HEK293 (cell line): ENCODE results near the gene NCOA3.
A peak's percentile ranks its signal among the peaks of the same experiment; 100 is the strongest.

Source experiments
- CTCF ChIA-PET: fragments of 350-600 bp; formaldehyde crosslinking; extraction: SDS; loops from one replicate; lab custom pipeline; 2021; ENCODE audit warnings: antibody characterized with exemption; lab: Yijun Ruan, JAX
- POLR2A ChIA-PET: fragments of 300-600 bp; formaldehyde crosslinking; extraction: SDS; loops from one replicate; lab custom pipeline; 2020; ENCODE audit warnings: antibody characterized with exemption, inconsistent platforms; lab: Yijun Ruan, JAX
- H3K27ac ChIP-seq: fragments of 200-500 bp; sonication (Bioruptor generic); 2 replicates; pipeline ENCODE4 v1.5.1; 2014; ENCODE audit warnings: low read depth, low read length, control low read depth, inconsistent platforms; ENCODE audit errors: extremely low read depth
- H3K36me3 ChIP-seq, 2 experiments: fragments of 200-500 bp in 1 of 2; sonication (Bioruptor generic) in 1 of 2; 1 replicate in 1 of 2; 2 replicates in 1 of 2; pipeline ENCODE4 v1.5.1; 2014 to 2017; ENCODE audit warnings: inconsistent platforms in 2 of 2, low read length in 2 of 2; ENCODE audit not compliant: control insufficient read depth in 2 of 2, insufficient read depth in 1 of 2
- H3K4me1 ChIP-seq: fragments of 200-500 bp; sonication (Bioruptor generic); 2 replicates; pipeline ENCODE4 v1.5.1; 2014; ENCODE audit warnings: mild to moderate bottlenecking, low read length, inconsistent platforms; ENCODE audit not compliant: control insufficient read depth, insufficient read depth
- H3K4me3 ChIP-seq: 2 replicates; pipeline ENCODE4 v1.5.1; 2011; ENCODE audit warnings: low read depth, mild to moderate bottlenecking, control low read depth, low read length, moderate library complexity
- H3K9me3 ChIP-seq: fragments of 200-500 bp; sonication (Bioruptor generic); 2 replicates; pipeline ENCODE4 v1.5.1; 2014; ENCODE audit warnings: low read depth, low read length, inconsistent platforms; ENCODE audit not compliant: control insufficient read depth, insufficient read depth
- GFI1B ChIP-seq: fragments of 450-650 bp; formaldehyde crosslinking; IDR thresholded peaks from 2 replicates; pipeline ENCODE4 v1.5.1; 2016; ENCODE audit warnings: missing biosample characterization, missing genetic modification characterization
- KLF16 ChIP-seq: fragments of 450-650 bp; formaldehyde crosslinking; IDR thresholded peaks from 2 replicates; pipeline ENCODE4 v1.5.1; 2017; ENCODE audit warnings: missing biosample characterization, missing genetic modification characterization
- PRDM1 ChIP-seq: fragments of 450-650 bp; formaldehyde crosslinking; IDR thresholded peaks from 2 replicates; pipeline ENCODE4; 2016; ENCODE audit warnings: missing biosample characterization, missing genetic modification characterization
- SCRT2 ChIP-seq: fragments of 450-650 bp; formaldehyde crosslinking; IDR thresholded peaks from 2 replicates; pipeline ENCODE4 v1.5.1; 2016; ENCODE audit warnings: missing biosample characterization, missing genetic modification characterization
- SP3 ChIP-seq: fragments of 450-650 bp; formaldehyde crosslinking; IDR thresholded peaks from 2 replicates; pipeline ENCODE4 v1.5.1; 2016; ENCODE audit warnings: missing biosample characterization, missing genetic modification characterization
- SP7 ChIP-seq: fragments of 450-650 bp; formaldehyde crosslinking; IDR thresholded peaks from 2 replicates; pipeline ENCODE4 v1.5.1; 2016; ENCODE audit warnings: missing biosample characterization, missing genetic modification characterization
- TRIM28 ChIP-seq: IDR thresholded peaks from 2 replicates; pipeline ENCODE4 v1.6.1; 2011; ENCODE audit warnings: low read length, control low read depth, borderline replicate concordance
- ZBTB17 ChIP-seq: fragments of 450-650 bp; formaldehyde crosslinking; IDR thresholded peaks from 2 replicates; pipeline ENCODE4 v1.5.1; 2016; ENCODE audit warnings: missing biosample characterization, missing genetic modification characterization
- ZBTB20 ChIP-seq: fragments of 450-650 bp; formaldehyde crosslinking; IDR thresholded peaks from 2 replicates; pipeline ENCODE4 v1.5.1; 2016; ENCODE audit warnings: missing biosample characterization, missing genetic modification characterization
- ZBTB21 ChIP-seq: fragments of 450-650 bp; formaldehyde crosslinking; IDR thresholded peaks from 2 replicates; pipeline ENCODE4 v1.5.1; 2017; ENCODE audit warnings: missing biosample characterization, missing genetic modification characterization
- ZBTB48 ChIP-seq: fragments of 450-650 bp; formaldehyde crosslinking; IDR thresholded peaks from 2 replicates; pipeline ENCODE4 v1.5.1; 2016; ENCODE audit warnings: missing biosample characterization, missing genetic modification characterization
- ZEB2 ChIP-seq: fragments of 450-650 bp; formaldehyde crosslinking; IDR thresholded peaks from 2 replicates; pipeline ENCODE4 v1.5.1; 2016; ENCODE audit warnings: missing biosample characterization, missing genetic modification characterization
- ZFHX2 ChIP-seq: fragments of 450-650 bp; formaldehyde crosslinking; conservative IDR thresholded peaks from 2 replicates; pipeline ENCODE4 v1.5.1; 2016; ENCODE audit warnings: missing biosample characterization, missing genetic modification characterization
- ZFP3 ChIP-seq: fragments of 450-650 bp; formaldehyde crosslinking; IDR thresholded peaks from 2 replicates; pipeline ENCODE4 v1.5.1; 2016; ENCODE audit warnings: low read depth, missing biosample characterization, missing genetic modification characterization
- ZFP37 ChIP-seq: fragments of 450-650 bp; formaldehyde crosslinking; IDR thresholded peaks from 2 replicates; pipeline ENCODE4 v1.5.1; 2016; ENCODE audit warnings: missing biosample characterization, missing genetic modification characterization
- ZNF138 ChIP-seq: fragments of 450-650 bp; formaldehyde crosslinking; IDR thresholded peaks from 2 replicates; pipeline ENCODE4 v1.5.1; 2016; ENCODE audit warnings: missing biosample characterization, missing genetic modification characterization, borderline replicate concordance
- ZNF248 ChIP-seq: fragments of 450-650 bp; formaldehyde crosslinking; IDR thresholded peaks from 2 replicates; pipeline ENCODE4 v1.5.1; 2017; ENCODE audit warnings: missing biosample characterization, missing genetic modification characterization
- ZNF335 ChIP-seq: fragments of 450-650 bp; formaldehyde crosslinking; conservative IDR thresholded peaks from 2 replicates; pipeline ENCODE4 v1.5.1; 2016; ENCODE audit warnings: missing biosample characterization, missing genetic modification characterization
- ZNF341 ChIP-seq: fragments of 450-650 bp; formaldehyde crosslinking; IDR thresholded peaks from 2 replicates; pipeline ENCODE4; 2016; ENCODE audit warnings: low read depth, missing biosample characterization, missing genetic modification characterization
- ZNF366 ChIP-seq: fragments of 450-650 bp; formaldehyde crosslinking; conservative IDR thresholded peaks from 2 replicates; pipeline ENCODE4 v1.5.1; 2016; ENCODE audit warnings: missing biosample characterization, missing genetic modification characterization
- ZNF596 ChIP-seq: fragments of 450-650 bp; IDR thresholded peaks from 2 replicates; pipeline ENCODE4 v1.5.0; 2018; ENCODE audit warnings: missing biosample characterization, mild to moderate bottlenecking, missing genetic modification characterization, moderate library complexity
- ZNF600 ChIP-seq: fragments of 450-650 bp; formaldehyde crosslinking; IDR thresholded peaks from 2 replicates; pipeline ENCODE4 v1.5.1; 2016; ENCODE audit warnings: missing biosample characterization, missing genetic modification characterization
- ZNF621 ChIP-seq: fragments of 450-650 bp; formaldehyde crosslinking; IDR thresholded peaks from 2 replicates; pipeline ENCODE4 v1.5.1; 2017; ENCODE audit warnings: missing biosample characterization, missing genetic modification characterization
- ZNF629 ChIP-seq: fragments of 450-650 bp; formaldehyde crosslinking; IDR thresholded peaks from 2 replicates; pipeline ENCODE4 v1.5.1; 2017; ENCODE audit warnings: missing biosample characterization, missing genetic modification characterization
- ZNF670 ChIP-seq: fragments of 450-650 bp; formaldehyde crosslinking; IDR thresholded peaks from 2 replicates; pipeline ENCODE4 v1.5.1; 2016; ENCODE audit warnings: missing biosample characterization, missing genetic modification characterization, low read depth
- ZXDB ChIP-seq: fragments of 450-650 bp; formaldehyde crosslinking; IDR thresholded peaks from 2 replicates; pipeline ENCODE4 v1.5.1; 2016; ENCODE audit warnings: missing biosample characterization, missing genetic modification characterization
- TF ChIP-seq, protein P1 (sequence below): fragments of 450-650 bp; formaldehyde crosslinking; IDR thresholded peaks from 2 replicates; pipeline ENCODE4 v1.5.1; 2017; ENCODE audit warnings: missing biosample characterization, missing genetic modification characterization
- TF ChIP-seq, protein P2 (sequence below): fragments of 450-650 bp; formaldehyde crosslinking; IDR thresholded peaks from 2 replicates; pipeline ENCODE4 v1.5.1; 2017; ENCODE audit warnings: missing biosample characterization, missing genetic modification characterization
- TF ChIP-seq, protein P3 (sequence below): fragments of 450-650 bp; IDR thresholded peaks from 2 replicates; pipeline ENCODE4 v1.5.1; 2018; ENCODE audit warnings: missing biosample characterization, mild to moderate bottlenecking, missing genetic modification characterization
- TF ChIP-seq, protein P4 (sequence below): fragments of 450-650 bp; formaldehyde crosslinking; IDR thresholded peaks from 2 replicates; pipeline ENCODE4 v1.5.1; 2016; ENCODE audit warnings: missing biosample characterization, missing genetic modification characterization

The NCOA3 gene

DNA sequence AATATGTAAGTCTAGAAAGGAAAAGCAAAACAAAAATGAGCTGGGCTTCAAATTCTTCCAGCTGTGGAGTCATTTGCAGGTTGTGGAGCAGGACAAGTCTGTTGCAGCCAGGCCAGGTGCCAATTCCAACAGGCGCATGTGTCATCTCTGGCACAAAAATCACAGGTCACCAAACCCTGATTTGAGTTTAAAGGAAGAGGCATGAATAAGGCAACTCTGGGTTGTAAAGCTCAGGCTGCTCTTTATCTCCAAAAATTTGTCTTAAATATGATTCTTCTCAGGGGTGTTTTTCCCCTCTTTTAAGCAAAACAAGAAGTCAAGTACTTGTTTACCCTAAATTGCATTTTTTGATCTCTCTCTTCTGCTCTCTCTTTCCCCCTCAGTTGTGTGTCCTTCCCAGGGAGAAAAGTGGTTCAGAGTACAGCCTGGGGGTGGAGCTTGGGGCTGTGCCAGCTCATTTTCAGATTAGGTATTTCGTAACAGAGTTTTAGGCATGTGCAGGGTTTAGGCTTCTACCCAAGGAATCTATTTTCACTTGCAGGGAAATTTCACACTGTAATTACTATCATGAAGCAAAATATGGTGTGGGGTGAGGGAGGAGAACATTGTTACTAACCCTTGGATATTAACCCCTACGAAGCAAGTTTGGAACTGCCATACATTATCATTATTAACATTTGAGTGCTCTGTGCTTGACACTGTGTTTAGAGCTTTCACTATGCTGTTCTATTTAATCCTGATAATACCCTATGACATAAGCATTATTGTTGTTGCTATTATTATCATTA is 8.3 kb upstream of the NCOA3 start:
- CTCF ChIA-PET = interaction anchor here (0.6 to 1.2 kb wide), 6 partner anchors 9 to 127 kb away, joined by 3 to 7 read pairs (median 4); no protein-coding TSS in a partner anchor
- Histone ChIP-seq H3K4me1 (peaks cover 9% of the 10 kb centered on the region; the same call in 1 of the 2 replicates), H3K36me3 (no peaks in the 10 kb centered on the region), H3K27ac (no peak overlapping the region), H3K4me3 (no peak overlapping the region), H3K9me3 (no peaks in the 10 kb centered on the region)
- POLR2A ChIA-PET = interaction anchor here (1.8 kb wide), 1 partner anchor 9 kb away, joined by 27 read pairs; the partner anchor contains the start of gene NCOA3
- TF ChIP-seq ZNF621 = no peak
- 0 out of 2 replicates have a peak, but pooled peaks have one; percentile 38 for TF ChIP-seq ZXDB
- TF ChIP-seq ZFHX2 (tag by site-specific recombination) = no peak
- no peak for TF ChIP-seq KLF16 (tag by site-specific recombination)
- no peak for TF ChIP-seq ZNF138 (tag by site-specific recombination)
- TF ChIP-seq, protein P1, sequence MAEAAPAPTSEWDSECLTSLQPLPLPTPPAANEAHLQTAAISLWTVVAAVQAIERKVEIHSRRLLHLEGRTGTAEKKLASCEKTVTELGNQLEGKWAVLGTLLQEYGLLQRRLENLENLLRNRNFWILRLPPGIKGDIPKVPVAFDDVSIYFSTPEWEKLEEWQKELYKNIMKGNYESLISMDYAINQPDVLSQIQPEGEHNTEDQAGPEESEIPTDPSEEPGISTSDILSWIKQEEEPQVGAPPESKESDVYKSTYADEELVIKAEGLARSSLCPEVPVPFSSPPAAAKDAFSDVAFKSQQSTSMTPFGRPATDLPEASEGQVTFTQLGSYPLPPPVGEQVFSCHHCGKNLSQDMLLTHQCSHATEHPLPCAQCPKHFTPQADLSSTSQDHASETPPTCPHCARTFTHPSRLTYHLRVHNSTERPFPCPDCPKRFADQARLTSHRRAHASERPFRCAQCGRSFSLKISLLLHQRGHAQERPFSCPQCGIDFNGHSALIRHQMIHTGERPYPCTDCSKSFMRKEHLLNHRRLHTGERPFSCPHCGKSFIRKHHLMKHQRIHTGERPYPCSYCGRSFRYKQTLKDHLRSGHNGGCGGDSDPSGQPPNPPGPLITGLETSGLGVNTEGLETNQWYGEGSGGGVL = peak; percentile 82
- no peak for TF ChIP-seq ZFP3
- TF ChIP-seq, protein P2, sequence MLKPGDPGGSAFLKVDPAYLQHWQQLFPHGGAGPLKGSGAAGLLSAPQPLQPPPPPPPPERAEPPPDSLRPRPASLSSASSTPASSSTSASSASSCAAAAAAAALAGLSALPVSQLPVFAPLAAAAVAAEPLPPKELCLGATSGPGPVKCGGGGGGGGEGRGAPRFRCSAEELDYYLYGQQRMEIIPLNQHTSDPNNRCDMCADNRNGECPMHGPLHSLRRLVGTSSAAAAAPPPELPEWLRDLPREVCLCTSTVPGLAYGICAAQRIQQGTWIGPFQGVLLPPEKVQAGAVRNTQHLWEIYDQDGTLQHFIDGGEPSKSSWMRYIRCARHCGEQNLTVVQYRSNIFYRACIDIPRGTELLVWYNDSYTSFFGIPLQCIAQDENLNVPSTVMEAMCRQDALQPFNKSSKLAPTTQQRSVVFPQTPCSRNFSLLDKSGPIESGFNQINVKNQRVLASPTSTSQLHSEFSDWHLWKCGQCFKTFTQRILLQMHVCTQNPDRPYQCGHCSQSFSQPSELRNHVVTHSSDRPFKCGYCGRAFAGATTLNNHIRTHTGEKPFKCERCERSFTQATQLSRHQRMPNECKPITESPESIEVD = peak; percentile 82
- TF ChIP-seq ZNF341 (tag by site-specific recombination) = no peak
- TF ChIP-seq ZNF248 (tag by site-specific recombination) = no peak
- TF ChIP-seq GFI1B (tag by site-specific recombination) = peak; percentile 75
- TF ChIP-seq, protein P3, sequence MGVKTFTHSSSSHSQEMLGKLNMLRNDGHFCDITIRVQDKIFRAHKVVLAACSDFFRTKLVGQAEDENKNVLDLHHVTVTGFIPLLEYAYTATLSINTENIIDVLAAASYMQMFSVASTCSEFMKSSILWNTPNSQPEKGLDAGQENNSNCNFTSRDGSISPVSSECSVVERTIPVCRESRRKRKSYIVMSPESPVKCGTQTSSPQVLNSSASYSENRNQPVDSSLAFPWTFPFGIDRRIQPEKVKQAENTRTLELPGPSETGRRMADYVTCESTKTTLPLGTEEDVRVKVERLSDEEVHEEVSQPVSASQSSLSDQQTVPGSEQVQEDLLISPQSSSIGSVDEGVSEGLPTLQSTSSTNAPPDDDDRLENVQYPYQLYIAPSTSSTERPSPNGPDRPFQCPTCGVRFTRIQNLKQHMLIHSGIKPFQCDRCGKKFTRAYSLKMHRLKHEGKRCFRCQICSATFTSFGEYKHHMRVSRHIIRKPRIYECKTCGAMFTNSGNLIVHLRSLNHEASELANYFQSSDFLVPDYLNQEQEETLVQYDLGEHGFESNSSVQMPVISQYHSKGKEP (tag by site-specific recombination) = 0 out of 2 replicates have a peak, but pooled peaks have one; percentile 48
- TF ChIP-seq ZNF596 (tag by site-specific recombination) = peak; percentile 94
- TF ChIP-seq ZNF366 (tag by site-specific recombination) = peak; percentile 89
- no peak for TF ChIP-seq ZFP37 (tag by site-specific recombination)
- TF ChIP-seq ZEB2 = peak; percentile 54
- peak; percentile 63 for TF ChIP-seq ZBTB20
- peak; percentile 91 for TF ChIP-seq PRDM1 (tag by site-specific recombination)
- peak; percentile 30; the same call in 1 of the 2 replicates for TF ChIP-seq ZBTB21 (tag by site-specific recombination)
- no peak for TF ChIP-seq ZNF670 (tag by site-specific recombination)
- peak; percentile 58; the same call in 1 of the 2 replicates for TF ChIP-seq ZBTB48 (tag by site-specific recombination)
- peak; percentile 36 for TF ChIP-seq SP3 (tag by site-specific recombination)
- peak; percentile 93 for TF ChIP-seq ZNF600 (tag by site-specific recombination)
- peak; percentile 86 for TF ChIP-seq SP7 (tag by site-specific recombination)
- peak; percentile 81 for TF ChIP-seq ZBTB17 (tag by site-specific recombination)
- TF ChIP-seq ZNF335 (tag by site-specific recombination) = peak; percentile 65
- TF ChIP-seq ZNF629 (tag by site-specific recombination) = peak; percentile 48; the same call in 1 of the 2 replicates
- TF ChIP-seq, protein P4, sequence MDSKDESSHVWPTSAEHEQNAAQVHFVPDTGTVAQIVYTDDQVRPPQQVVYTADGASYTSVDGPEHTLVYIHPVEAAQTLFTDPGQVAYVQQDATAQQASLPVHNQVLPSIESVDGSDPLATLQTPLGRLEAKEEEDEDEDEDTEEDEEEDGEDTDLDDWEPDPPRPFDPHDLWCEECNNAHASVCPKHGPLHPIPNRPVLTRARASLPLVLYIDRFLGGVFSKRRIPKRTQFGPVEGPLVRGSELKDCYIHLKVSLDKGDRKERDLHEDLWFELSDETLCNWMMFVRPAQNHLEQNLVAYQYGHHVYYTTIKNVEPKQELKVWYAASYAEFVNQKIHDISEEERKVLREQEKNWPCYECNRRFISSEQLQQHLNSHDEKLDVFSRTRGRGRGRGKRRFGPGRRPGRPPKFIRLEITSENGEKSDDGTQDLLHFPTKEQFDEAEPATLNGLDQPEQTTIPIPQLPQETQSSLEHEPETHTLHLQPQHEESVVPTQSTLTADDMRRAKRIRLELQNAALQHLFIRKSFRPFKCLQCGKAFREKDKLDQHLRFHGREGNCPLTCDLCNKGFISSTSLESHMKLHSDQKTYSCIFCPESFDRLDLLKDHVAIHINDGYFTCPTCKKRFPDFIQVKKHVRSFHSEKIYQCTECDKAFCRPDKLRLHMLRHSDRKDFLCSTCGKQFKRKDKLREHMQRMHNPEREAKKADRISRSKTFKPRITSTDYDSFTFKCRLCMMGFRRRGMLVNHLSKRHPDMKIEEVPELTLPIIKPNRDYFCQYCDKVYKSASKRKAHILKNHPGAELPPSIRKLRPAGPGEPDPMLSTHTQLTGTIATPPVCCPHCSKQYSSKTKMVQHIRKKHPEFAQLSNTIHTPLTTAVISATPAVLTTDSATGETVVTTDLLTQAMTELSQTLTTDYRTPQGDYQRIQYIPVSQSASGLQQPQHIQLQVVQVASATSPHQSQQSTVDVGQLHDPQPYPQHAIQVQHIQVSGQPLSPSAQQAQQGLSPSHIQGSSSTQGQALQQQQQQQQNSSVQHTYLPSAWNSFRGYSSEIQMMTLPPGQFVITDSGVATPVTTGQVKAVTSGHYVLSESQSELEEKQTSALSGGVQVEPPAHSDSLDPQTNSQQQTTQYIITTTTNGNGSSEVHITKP (tag by site-specific recombination) = peak; percentile 97
- peak; percentile 68; the same call in 1 of the 2 replicates for TF ChIP-seq TRIM28
- peak; percentile 74 for TF ChIP-seq SCRT2
